Activated CD4-positive, alpha-beta T cell treated with anti-CD3 and anti-CD28 coated beads, Interleukin-2, amount 10 ng/mL, durations not matched to agents 24 days and 14 days (primary cell): ENCODE data around the gene FSTL1. TPM values are rescaled to one million over a fixed set of nuclear protein-coding genes. Genes with fewer than 3 reads are reported as not detected.

Source experiments
- DNase-seq: peaks from one replicate; pipeline ENCODE4 v3.0.0; 2022
- H3K27ac Mint-ChIP-seq: one replicate; pipeline ENCODE4 v1.8.0; 2022; ENCODE audit warnings: mild to moderate bottlenecking, mixed read lengths
- H3K27me3 Mint-ChIP-seq: one replicate; pipeline ENCODE4 v1.8.0; 2022; ENCODE audit warnings: mixed read lengths
- H3K36me3 Mint-ChIP-seq: one replicate; pipeline ENCODE4 v1.8.0; 2022; ENCODE audit warnings: low read depth, mild to moderate bottlenecking, mixed read lengths
- H3K4me1 Mint-ChIP-seq: one replicate; pipeline ENCODE4 v1.8.0; 2021; ENCODE audit warnings: mixed read lengths
- H3K4me3 Mint-ChIP-seq: one replicate; pipeline ENCODE4 v1.8.0; 2022; ENCODE audit warnings: mild to moderate bottlenecking, moderate library complexity, mixed read lengths
- H3K9me3 Mint-ChIP-seq: one replicate; pipeline ENCODE4 v1.8.0; 2021; ENCODE audit warnings: mixed read lengths
- intact Hi-C: fragments of 100-400 bp; cut with micrococcal nuclease; formaldehyde crosslinking; loops from one replicate; pipeline ENCODE4 v1.15.1; 2023
- total RNA-seq: library from RNA; stranded (reverse); gene quantifications from 2 replicates; pipeline ENCODE4 v1.2.3, GENCODE V29; 2022

The FSTL1 gene, protein sequence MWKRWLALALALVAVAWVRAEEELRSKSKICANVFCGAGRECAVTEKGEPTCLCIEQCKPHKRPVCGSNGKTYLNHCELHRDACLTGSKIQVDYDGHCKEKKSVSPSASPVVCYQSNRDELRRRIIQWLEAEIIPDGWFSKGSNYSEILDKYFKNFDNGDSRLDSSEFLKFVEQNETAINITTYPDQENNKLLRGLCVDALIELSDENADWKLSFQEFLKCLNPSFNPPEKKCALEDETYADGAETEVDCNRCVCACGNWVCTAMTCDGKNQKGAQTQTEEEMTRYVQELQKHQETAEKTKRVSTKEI
- 0.12 and 0.26 TPM in 2 replicates for total RNA-seq

DNA sequence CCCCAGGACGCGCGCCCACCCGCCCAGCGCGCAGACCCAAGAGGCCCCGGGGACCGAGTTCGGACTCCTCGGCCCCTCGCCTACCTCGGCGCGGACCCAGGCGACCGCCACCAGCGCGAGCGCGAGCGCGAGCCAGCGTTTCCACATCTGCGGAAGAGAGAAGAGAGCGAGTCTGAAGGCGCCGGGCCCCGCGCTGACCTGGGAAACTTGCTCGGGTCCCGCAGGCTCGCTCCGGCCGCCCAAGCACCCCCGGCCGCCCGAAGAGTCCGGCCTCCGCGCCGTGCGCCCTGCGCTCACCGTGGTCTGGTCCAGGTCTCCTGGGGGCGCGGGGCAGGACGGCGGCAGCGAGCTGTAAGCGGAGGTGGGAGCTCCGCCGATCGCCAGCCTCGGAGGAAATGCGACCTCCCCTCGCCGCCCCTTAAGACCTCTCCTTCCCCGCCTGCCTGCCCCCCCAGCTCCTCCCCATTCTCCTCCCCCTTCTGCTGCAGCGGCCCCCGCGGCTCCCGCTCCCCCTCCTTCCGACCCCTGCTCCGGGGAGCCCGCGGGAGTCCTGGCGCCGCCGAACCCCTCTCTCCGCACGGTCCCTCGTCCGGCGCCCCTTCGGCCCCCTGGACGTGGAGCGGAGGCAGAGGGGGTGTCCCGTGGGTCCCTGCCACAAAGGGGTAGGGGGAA, at the start of gene FSTL1:
FSTL1 (minus strand) TSS at position 393 of the 672 bp plus-strand sequence; CDS start at position 147, 246 bp downstream.
- Mint-ChIP-seq H3K27ac (no peak within 1 kb of the TSS), H3K4me1 (peaks cover 7% of the 10 kb centered on the region), H3K27me3 (peaks cover 60% of the 10 kb centered on the region), H3K36me3 (no peaks in the 10 kb centered on the region), H3K4me3 (peak within 1 kb of the TSS; percentile 84), H3K9me3 (no peaks in the 10 kb centered on the region)
- intact Hi-C loops = no loop called here
- no peak for DNase-seq

DNA sequence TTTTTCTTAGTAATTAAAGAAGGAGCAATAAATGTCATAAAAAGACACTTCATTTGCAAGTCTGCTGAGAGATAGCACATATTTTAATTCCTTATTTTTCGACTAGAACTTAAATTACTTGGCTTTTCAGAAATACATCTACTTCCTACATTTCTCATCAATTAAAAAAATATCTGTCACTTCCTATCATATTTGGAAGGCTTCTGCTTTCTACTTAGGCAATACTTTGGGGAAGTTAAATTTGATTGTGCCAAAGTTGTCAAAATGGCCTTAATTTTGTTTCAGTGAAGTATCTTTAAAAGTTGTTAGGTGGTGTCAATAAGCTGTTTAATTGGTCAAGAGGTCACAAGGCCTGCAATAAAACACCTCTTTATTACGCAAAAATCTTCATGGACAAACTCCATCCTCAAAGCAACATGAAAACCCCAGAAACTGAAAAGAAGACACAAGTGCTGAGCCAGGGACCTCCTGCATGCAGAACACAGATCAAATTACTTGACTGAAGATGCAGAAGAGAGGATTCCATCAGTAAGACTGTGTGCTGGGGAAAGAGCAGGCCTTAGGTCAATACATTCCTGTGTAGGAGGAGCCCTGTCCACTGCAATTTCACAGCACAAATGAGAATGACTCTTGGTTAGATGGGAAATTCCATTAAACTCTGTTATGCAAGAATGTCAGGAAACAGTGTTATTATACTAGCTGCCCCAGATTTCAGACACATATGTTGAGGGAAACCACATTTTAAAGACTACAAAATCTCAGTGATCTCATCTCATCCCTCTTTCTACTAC, 48.0 kb upstream of the FSTL1 start:
- no peak overlapping the region for H3K4me3 Mint-ChIP-seq
- H3K27ac Mint-ChIP-seq = no peak overlapping the region
- peaks cover 5% of the 10 kb centered on the region for H3K27me3 Mint-ChIP-seq
- intact Hi-C loops = no loop called here
- peaks cover 5% of the 10 kb centered on the region for H3K9me3 Mint-ChIP-seq
- H3K36me3 Mint-ChIP-seq = no peaks in the 10 kb centered on the region
- no peaks in the 10 kb centered on the region for H3K4me1 Mint-ChIP-seq
- DNase-seq = no peak

DNA sequence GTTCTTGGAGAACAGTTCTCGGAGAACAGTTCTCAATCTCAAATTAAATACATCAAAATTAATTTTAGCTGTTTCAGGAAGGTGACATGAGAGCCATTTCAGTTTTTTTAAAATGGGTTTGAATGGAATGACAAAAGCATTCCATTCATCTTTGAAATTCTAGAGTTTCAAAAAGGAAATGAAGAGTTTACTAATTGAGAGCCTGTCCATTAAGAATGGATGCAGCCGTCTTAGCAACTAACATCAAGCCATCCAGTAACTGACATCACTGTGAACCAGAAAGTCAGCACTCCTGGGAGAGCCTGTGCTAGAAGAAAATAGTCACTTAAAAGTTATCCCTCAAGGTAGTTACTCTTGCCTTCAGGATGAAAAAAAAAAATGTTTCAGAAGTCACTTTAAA, 47.0 kb upstream of the FSTL1 start:
- Mint-ChIP-seq H3K4me1 (no peaks in the 10 kb centered on the region), H3K27me3 (peaks cover 5% of the 10 kb centered on the region), H3K9me3 (peaks cover 5% of the 10 kb centered on the region), H3K4me3 (no peak overlapping the region), H3K27ac (no peak overlapping the region), H3K36me3 (no peaks in the 10 kb centered on the region)
- no peak for DNase-seq
- intact Hi-C loops = no loop called here

DNA sequence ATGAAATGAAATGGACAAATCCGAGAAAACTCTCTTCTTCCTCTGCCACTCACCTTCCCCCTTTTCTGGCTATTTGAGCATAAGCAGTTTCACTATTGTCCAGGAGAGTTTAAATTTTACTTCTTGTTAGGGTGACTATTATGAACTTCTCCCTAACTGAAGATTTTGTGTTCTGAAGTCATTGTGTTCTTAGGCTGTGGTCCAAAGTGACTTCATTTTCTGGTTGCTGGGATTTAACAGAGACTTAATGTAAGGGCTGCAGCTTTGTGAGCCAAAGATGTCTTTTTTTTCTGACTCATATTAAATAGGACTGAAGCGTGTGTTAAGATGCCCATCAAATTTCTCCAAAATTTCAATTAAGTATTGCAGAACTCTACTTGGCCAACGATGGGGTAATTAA, 46.5 kb upstream of the FSTL1 start:
- intact Hi-C loops = no loop called here
- Mint-ChIP-seq H3K4me3 (no peak overlapping the region), H3K27ac (no peak overlapping the region), H3K27me3 (peaks cover 5% of the 10 kb centered on the region), H3K4me1 (no peaks in the 10 kb centered on the region), H3K36me3 (no peaks in the 10 kb centered on the region), H3K9me3 (peaks cover 5% of the 10 kb centered on the region)
- DNase-seq = no peak

DNA sequence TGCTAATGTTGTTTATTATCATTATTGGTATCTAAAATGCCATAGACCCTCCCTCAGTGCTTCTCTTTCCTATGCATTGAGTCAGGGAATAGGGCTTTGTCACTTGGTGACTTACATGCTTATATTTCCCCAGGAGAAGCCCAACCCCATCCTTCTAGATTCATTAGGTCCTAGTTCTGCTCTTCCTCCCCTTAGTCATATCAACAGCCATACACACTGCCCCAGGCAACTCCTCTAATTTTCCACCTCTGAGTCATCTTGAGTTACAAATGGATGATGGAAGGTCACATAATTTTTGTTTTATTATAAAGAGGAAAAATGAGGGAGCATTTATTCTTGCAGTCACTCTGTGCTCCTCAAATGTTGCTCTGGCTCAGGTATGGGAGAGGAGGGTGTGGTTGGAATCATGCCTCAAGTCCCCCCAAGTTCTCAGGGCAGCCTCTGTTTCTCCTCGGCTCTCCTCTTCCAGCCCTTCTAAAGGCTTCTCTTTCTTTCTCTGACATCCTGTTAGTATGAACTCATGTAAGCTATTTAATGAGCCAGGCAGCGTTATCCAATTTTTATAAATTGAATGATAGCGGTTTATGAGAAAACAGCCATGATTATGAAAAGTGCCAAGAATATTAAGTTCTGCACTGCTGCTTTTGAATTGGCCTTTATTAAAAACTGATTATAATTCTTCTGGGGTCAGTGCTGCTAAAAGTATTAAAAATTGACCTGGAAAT, 45.6 kb upstream of the FSTL1 start:
- H3K4me3 Mint-ChIP-seq = no peak overlapping the region

DNA sequence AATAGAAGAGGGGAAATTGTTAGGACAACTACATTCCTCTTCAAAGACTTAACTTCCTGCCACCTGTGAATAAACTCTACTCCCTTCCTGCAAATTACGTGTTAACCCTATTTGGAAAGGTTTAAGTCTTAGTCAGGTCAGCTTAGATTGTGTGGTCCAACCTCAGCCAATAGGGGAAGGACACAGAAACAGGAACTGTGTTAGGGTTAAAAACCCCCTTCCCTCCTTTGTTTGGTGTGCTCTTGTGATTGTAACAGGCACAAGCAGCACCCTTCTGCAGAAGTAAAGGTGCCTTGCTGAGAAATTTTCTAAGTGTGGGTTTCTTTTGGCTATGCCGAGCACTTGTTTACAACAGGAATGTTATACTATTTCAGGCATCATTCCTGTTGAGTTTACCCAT, 45.0 kb upstream of the FSTL1 start:
- peaks cover 11% of the 10 kb centered on the region for H3K27me3 Mint-ChIP-seq
- no peak overlapping the region for H3K4me3 Mint-ChIP-seq
- H3K36me3 Mint-ChIP-seq = no peaks in the 10 kb centered on the region
- intact Hi-C loops = no loop called here
- no peaks in the 10 kb centered on the region for H3K4me1 Mint-ChIP-seq
- H3K9me3 Mint-ChIP-seq = peaks cover 5% of the 10 kb centered on the region
- DNase-seq = no peak
- no peak overlapping the region for H3K27ac Mint-ChIP-seq

More for the DNA sequence above, 45.6 kb upstream of the FSTL1 start:
- peaks cover 5% of the 10 kb centered on the region for H3K9me3 Mint-ChIP-seq
- no peaks in the 10 kb centered on the region for H3K36me3 Mint-ChIP-seq
- no peak overlapping the region for H3K27ac Mint-ChIP-seq
- DNase-seq = no peak
- peaks cover 8% of the 10 kb centered on the region for H3K27me3 Mint-ChIP-seq
- H3K4me1 Mint-ChIP-seq = no peaks in the 10 kb centered on the region
- intact Hi-C loops = no loop called here

DNA sequence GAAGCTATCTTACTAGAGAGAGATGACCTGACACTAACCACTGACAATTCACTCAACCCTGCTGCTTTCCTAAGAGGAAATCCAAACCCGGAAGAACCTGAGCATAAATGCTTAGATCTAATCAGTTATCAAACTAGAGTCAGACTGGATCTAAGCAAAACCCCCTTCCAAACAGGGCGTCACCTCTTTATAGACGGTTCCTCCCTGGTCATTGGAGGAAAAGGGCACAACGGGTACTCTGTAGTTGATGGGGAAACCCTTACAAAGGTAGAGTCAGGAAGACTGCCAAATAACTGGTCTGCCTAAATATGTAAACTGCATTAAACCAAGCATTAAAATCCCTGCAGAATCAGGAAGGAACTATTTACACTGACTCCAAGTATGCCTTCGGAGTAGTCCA, 41.3 kb upstream of the FSTL1 start:
- peaks cover 5% of the 10 kb centered on the region for H3K9me3 Mint-ChIP-seq
- H3K4me3 Mint-ChIP-seq = no peak overlapping the region
- intact Hi-C loops = no loop called here
- no peak for DNase-seq
- H3K27me3 Mint-ChIP-seq = peaks cover 9% of the 10 kb centered on the region
- H3K36me3 Mint-ChIP-seq = no peaks in the 10 kb centered on the region
- H3K4me1 Mint-ChIP-seq = no peaks in the 10 kb centered on the region
- H3K27ac Mint-ChIP-seq = no peak overlapping the region

DNA sequence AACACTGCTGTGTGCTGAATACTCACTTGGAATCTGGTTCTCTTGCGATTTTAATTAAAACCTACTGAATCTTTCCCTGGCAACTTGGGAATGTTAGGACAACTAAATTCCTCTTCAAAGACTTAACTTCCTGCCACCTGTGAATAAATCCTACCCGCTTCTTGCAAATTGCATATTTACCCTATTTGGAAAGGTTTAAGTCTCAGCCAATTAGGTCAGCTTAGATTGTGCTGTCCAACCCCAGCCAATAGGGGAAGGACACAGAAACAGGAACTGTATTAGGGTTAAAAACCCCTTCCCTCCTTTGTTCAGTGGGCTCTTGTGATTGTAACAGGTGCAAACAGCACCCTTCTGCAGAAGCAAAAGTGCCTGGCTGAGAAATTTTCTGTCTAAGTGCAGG, 38.6 kb upstream of the FSTL1 start:
- intact Hi-C loops = no loop called here
- Mint-ChIP-seq H3K4me3 (no peak overlapping the region), H3K4me1 (no peaks in the 10 kb centered on the region), H3K27ac (no peak overlapping the region), H3K9me3 (no peaks in the 10 kb centered on the region), H3K27me3 (peaks cover 17% of the 10 kb centered on the region), H3K36me3 (no peaks in the 10 kb centered on the region)
- no peak for DNase-seq

DNA sequence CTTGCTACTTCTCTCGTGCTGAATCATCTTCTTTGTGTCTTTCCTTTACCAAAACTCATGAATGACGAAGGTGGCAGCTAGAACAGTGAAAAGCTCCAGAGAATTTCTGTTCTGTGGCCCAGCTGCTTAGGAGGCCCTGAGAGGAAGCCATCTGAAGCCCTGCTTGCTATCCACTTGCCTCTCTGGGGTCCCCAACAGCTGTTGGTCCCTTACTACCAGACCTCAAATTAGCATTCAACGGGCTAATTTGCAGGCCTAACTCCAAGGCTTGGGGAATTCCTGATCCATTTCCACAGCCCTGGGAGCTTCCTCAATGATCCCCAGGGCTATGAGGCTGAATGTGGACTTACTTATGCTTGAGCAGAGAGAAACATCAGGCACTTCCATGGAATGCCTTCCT, 37.5 kb upstream of the FSTL1 start:
- Mint-ChIP-seq H3K4me3 (no peak overlapping the region), H3K36me3 (no peaks in the 10 kb centered on the region), H3K9me3 (no peaks in the 10 kb centered on the region), H3K27ac (no peak overlapping the region), H3K4me1 (no peaks in the 10 kb centered on the region), H3K27me3 (peaks cover 24% of the 10 kb centered on the region)
- no peak for DNase-seq
- intact Hi-C loops = no loop called here

DNA sequence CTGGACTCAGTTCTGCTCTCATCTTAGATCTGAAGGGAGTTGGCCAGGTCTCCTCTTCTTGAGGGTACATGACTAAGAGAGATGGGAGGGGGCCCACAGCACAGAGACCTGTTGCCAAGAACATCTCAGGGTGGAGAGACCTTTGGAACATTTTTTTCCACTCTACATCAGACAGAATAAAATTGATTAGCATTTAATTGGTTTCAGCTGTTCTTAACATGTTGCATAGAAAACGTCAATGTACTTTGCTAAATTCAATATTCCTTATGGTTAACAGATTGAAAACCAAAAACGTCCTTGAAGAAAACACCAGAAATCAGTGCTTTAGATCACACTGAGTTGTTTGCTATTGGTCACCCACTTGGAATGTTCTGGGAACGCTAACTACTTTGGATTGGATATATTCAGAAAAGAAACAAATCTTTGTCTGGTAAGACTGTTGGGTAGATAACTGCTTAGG, 36.4 kb upstream of the FSTL1 start:
- no peak overlapping the region for H3K27ac Mint-ChIP-seq
- H3K4me3 Mint-ChIP-seq = no peak overlapping the region
- DNase-seq = no peak
- no peaks in the 10 kb centered on the region for H3K36me3 Mint-ChIP-seq
- no peaks in the 10 kb centered on the region for H3K4me1 Mint-ChIP-seq
- peaks cover 24% of the 10 kb centered on the region for H3K27me3 Mint-ChIP-seq
- intact Hi-C loops = no loop called here
- no peaks in the 10 kb centered on the region for H3K9me3 Mint-ChIP-seq

DNA sequence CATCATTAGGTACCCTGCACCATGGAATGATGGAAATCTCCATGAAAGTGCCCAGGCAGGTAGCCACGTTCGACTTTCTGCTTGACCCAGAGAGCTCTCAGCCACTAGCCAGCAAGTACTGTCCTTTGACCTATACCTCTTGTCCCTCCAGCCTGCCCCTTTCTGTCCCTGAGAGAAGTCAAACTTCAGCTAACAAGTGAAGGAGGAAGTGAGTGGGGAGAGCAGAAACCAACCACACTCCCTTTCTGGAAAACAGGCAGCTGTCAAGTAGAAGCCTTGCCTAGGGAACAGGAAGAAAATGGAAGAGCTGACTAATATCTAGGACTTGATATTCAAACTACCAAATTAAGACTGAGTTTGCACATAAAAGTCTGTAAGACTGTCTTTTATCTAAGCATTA, 30.3 kb upstream of the FSTL1 start:
- intact Hi-C loops = no loop called here
- H3K27ac Mint-ChIP-seq = no peak overlapping the region
- H3K27me3 Mint-ChIP-seq = peaks cover 10% of the 10 kb centered on the region
- no peaks in the 10 kb centered on the region for H3K36me3 Mint-ChIP-seq
- no peak for DNase-seq
- no peak overlapping the region for H3K4me3 Mint-ChIP-seq
- H3K9me3 Mint-ChIP-seq = no peaks in the 10 kb centered on the region
- no peaks in the 10 kb centered on the region for H3K4me1 Mint-ChIP-seq

DNA sequence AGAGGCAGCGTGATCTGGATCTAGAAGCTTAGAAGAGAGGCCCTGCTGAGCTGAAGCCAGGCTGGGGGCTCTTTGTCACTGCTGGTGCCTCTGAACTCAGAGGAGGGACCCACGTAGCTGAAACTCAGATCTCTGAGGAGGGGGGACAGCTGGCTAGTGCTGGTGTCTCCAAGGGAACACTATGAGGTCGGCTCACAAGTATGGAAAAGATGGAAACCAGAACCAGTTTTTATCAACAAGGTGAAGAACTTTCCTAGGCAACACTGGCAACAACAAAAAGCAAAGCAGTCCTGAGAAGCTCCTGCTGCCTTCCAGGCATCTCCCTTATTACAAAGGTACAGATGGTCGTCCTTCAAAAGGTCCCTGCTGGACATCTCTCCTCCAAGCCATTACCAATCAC, 27.0 kb upstream of the FSTL1 start:
- H3K36me3 Mint-ChIP-seq = no peaks in the 10 kb centered on the region
- H3K4me1 Mint-ChIP-seq = no peaks in the 10 kb centered on the region
- H3K4me3 Mint-ChIP-seq = no peak overlapping the region
- DNase-seq = no peak
- H3K27me3 Mint-ChIP-seq = peaks cover 3% of the 10 kb centered on the region
- intact Hi-C loops = no loop called here
- no peak overlapping the region for H3K27ac Mint-ChIP-seq
- H3K9me3 Mint-ChIP-seq = no peaks in the 10 kb centered on the region

DNA sequence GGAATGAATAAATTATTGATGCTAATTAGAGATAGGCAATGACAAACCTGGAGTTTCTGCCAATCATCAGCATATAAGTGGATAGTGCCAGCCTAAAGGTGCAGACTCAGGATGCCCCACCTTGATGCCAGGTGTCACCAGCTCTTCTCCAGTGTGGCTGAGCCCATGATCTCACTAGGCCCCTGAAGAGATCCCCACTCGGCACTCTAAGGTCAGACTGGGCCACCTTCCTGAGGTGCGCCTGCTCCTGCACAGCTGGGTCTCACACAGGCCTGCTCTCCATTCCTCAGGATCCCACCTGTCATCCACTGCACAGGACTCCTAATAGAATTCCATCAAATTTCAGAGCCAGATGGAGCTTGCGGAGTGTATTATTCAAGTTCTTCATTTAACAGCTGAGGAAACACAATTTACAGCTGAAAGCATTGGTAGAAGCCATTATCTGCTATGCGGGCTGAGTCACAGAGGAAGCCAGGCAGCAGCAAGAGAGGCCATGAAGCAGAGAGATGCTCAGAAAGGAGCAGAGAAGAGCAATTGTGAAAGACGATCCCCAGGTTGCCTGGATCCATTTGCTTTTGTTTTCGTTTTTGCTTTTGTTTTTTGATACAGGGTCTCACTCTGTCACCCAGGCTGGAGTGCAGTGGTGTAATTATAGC, 25.1 kb upstream of the FSTL1 start:
- intact Hi-C loops = no loop called here
- no peaks in the 10 kb centered on the region for H3K36me3 Mint-ChIP-seq
- no peak overlapping the region for H3K27ac Mint-ChIP-seq
- H3K27me3 Mint-ChIP-seq = peaks cover 5% of the 10 kb centered on the region
- H3K9me3 Mint-ChIP-seq = no peaks in the 10 kb centered on the region
- no peak for DNase-seq
- no peak overlapping the region for H3K4me3 Mint-ChIP-seq
- H3K4me1 Mint-ChIP-seq = no peaks in the 10 kb centered on the region
